GM19395 (cell line): ENCODE data around the gene MTG2.

Experiments used
- ATAC-seq: cut with Tn5 transposase; IDR thresholded peaks from one replicate; pipeline ENCODE4 v1.9.1; 2021; ENCODE audit warnings: mild to moderate bottlenecking, moderate library complexity; ENCODE audit not compliant: unreplicated experiment

MTG2 gene

DNA sequence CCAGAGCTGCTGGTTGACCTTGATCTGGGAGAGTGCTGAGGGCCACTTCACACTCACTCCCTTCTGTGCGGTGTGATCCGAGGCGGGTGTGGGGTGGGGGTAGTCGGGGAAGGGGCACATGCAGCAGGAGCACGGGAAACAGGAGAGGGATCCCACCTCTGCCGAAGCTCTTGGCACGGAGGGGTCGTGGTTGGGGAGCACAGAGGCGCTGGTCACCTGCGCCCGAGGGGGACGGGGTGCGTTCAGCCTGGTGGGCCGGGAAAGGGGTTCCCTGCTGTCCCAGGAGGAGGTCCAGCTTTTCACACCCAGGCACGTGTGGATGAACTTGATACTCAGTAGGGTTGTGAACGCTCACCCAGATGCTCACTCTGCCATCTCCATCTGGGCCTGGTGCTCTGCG lies 22.0 kb upstream of the MTG2 start:
- ATAC-seq, result no peak

DNA sequence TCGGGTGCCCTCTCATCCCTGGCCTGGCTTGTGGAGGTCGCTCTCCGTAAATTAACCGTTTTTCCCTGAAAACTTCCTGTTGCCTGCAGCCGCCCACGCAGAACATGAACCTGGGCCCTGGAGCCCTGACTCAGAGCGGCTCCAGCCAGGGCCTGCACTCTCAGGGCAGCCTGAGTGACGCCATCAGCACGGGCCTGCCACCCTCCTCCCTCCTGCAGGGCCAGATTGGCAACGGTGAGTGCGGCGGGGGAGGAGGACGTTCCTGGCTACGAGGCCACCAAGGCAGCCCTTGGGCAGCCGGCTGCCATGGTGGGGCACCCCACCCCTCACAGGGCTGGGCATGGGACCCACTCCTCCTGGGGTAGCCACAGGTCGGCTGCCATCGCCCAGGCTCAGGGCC lies 21.5 kb upstream of the MTG2 start:
- no peak for ATAC-seq

DNA sequence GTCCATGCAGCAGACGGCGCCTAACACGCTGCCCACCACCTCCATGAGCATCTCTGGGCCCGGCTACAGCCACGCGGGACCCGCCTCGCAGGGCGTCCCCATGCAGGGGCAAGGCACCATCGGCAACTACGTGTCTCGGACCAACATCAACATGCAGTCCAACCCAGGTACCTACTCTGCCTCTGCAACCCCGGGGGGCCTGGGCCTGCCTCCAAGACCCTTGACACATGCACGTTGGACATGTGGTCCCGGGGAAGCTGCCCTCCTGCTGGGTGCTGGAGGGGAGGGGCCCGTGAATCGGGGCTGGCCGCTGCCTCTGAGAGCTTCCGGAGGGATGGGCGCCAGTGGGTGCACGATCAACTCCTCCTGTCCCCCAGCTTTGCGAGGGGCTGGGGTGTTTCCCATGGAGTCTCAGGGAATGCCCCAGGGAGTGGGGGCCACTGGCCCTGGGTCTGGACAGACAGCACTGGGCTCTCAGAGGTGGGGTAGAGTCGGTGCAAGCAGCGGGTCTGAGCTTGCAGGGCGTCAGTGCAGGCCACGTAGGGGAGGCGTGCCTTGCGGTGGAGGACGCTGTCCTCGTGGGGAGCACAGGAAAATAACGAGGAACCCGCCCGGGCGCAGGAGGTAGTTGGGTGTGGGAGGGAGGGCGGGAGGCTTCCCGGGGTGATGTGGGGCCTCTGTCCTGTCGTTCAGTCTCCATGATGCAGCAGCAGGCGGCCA lies 19.9 kb upstream of the MTG2 start:
- no peak for ATAC-seq

DNA sequence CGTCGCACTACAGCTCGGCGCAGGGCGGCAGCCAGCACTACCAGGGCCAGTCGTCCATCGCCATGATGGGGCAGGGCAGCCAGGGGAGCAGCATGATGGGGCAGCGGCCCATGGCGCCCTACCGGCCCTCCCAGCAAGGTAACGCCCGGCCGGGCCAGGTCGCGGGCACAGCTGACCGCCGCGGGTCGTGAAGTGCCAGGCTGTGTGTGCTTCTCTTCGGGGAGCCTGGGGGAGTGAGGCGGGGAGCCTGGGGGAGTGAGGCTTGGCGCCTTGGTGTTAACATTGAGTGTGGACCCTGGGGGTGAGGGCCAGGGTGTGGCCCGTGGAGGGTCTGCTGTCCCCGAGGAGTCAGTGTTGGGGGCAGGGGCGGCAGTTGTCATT lies 19.4 kb upstream of the MTG2 start:
- no peak for ATAC-seq

DNA sequence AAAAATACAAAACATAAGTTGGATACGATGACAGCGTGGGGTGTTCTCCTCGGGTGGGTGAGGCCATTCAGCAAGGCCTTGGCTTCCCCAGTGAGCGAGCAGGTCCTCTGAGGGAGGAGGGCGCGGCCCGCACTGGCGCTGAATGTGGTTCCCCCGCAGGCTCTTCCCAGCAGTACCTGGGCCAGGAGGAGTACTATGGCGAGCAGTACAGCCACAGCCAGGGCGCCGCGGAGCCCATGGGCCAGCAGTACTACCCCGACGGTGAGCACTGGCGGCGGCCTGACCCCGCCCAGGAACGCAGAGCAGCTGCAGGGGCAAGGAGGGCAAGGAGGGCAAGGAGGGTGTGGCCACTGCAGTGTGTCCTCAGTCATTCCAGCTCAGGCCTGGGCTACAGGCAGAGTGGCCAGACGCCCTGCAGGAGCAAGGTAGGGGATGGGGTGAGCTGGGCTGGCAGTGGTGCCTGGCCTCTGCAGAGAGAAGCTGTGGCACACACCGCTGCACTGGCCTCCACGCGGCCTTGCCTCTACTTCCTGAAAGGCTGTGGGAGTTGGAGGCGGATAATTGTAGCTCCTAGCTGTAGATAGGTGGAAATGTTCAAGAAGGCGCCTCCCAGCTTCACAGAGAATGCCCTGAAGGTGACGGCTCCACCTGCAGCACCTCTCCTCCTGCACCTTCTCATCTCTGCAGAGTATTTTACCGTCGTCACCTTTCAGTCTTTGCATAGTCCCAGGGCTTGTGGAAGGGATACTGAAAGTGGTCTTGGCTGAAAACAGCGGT lies 18.7 kb upstream of the MTG2 start:
- no peak for ATAC-seq

DNA sequence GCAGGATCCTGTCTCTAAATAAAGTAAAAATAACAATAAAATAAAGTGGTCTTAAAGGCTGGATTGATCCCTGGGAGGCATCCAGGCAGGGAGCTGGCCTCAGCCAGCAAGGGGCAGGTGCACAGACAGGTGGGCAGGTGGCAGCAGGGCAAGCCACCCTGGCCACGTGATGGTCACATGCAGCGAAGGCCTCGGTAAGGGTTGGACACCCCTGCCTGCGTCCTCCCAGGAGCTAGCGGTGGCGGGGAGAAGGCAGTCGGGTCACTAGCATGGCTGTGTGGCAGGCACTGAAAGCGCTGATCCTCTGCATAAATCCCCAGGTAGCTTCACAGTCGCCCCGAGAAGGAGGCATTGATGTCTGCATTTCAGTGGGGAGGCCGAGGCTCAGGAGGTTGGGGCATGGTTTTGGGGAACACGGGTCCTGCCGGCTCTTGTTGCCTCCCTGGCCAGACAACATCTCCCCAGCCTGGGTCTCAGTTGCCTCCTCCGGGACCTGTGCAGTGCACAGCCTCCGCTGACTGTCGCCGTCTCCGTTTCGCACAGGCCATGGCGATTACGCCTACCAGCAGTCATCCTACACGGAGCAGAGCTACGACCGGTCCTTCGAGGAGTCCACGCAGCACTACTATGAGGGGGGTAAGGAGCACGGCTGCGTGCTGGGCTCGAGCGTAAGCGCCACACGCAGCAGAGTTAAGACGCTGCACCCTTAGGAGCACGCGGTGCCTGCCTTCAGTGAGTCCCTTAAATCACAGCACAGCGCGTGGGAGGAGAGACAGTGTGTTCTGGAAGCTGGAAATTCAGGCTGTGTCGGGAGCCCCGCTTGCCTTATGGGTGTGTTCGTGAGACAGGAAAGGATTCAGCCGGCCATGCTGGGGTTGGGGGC lies 17.7 kb upstream of the MTG2 start:
- no peak for ATAC-seq

DNA sequence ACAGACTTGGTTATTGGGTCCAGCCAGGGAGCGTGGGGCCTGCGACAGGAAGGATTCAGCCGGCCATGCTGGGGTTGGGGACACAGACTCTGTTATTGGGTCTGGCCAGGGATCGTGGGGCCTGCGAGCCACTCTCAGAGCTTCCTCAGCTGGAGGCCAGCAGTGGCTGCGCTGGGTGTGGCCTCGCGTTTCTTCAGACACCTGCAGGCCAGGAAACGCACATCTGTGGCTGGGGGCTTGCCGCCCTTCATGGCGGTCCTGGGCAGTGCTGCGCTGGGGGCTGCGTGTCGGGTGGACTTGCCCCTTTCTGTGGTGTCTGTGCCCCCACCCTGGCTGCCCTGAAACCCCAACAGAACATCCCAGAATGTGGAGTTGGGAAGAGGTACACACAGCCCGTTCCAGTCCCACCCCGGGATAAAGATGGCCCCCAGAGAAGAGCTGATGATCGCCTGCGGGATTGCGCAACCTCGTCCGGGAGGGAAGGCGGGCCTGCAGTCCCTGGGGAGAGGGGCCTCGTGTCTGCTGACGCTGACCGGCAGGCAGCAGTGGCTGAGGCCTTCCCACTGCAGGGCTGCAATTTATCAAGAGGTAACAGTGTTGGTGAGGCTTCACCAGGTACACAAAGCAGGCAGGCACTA lies 16.9 kb upstream of the MTG2 start:
- ATAC-seq, result no peak

DNA sequence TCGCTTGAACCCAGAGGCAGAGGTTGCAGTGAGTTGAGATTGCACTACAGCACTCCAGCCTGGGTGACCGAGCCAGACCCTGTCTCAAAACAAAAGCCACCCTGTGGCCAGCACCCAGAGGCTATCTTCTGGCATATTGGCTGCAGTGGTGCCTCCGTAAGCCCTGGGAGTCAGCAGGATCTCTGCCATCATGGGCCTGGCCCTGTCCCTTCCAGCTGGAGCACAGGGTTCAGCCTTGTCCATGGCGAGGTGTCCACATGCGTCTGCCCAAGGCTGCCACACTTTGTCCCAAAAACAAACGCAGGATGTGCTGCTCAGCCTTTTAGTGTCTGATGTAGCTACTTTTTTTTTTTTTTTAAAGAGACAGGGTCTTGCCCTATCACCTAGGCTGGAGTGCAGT lies 15.4 kb upstream of the MTG2 start:
- no peak for ATAC-seq

DNA sequence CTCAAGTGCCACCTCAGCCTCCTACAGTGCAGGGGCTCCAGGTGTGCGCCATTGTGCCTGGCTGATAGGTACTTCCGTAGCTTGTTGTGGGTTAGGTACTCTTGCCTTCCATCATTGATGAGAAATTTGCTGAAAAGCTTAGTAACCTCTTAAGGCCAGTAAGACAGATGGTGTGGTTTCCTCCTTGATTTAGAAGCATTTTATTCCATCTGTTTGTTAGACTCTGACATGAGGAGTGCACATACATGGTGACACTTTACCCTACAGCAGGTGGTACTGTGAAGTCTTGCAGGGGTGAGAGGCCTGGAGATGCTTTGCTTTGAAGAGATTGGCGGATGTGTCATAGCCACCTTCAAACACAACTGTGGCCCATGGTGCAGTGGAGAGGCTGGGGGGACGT lies 14.8 kb upstream of the MTG2 start:
- ATAC-seq, result no peak

DNA sequence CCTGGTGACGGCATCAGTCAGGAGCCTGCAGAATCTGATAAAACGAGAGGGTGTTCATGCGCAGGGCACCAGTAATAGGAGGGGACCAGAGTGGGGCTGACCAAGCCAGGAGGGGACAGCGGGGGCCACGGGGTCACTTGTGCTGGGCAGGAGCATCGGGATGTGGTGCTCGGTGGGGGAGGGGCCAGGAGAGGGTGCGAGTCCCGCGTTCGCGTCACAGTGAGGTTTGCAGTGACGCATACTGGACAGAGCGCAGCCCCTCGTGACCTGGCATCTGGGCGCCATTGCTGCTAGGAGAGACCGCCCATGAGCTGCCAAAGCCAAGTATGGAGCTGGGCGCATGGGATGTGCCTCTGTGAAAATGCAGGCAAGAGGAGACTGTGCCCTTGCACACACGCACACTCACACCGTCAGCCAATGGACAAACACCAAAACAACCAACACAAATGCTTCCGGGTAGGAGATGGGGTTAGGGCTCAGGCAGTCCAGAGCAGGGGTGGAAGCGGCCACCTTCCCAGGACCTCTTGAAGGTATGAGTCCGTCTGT lies 13.9 kb upstream of the MTG2 start:
- no peak for ATAC-seq

DNA sequence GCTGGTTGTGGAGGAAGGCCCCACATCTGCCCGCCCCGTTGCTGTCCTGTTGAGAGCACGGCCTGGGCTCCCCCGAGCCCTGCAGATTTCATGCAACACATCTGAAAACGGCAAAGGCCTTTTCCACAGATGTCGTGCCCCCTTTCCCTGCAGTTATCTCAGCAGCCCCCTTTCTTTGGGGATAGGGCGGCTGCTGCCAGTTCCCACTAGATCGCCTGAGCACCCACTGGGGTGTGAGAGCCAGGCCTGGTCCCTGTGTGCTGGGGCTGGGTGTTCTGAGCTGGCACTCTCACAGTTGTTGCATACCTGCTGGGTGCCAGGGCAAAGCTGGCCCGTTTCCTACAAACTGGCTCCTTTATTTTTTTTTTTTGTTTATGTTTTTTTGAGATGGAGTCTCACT lies 12.3 kb upstream of the MTG2 start:
- ATAC-seq, result no peak

DNA sequence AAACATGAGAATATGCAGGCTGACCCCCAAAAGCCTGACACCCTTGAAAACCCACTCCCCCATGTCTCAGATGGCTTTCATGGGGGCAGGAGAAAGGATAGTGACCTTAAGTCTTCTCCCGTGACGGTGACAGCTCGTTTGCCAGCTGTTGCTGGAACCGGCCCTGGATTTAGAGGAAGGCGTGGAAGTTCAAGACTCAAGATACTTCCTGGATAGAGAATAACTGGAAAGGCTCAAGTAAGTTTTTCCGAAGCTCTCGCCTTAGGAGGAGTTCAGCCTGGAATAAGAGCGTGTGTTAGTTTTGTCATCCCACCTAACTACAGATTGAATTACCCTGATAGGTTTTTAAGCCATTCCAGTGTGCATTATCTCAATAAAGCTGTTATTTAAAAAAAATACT lies 11.6 kb upstream of the MTG2 start:
- no peak for ATAC-seq

DNA sequence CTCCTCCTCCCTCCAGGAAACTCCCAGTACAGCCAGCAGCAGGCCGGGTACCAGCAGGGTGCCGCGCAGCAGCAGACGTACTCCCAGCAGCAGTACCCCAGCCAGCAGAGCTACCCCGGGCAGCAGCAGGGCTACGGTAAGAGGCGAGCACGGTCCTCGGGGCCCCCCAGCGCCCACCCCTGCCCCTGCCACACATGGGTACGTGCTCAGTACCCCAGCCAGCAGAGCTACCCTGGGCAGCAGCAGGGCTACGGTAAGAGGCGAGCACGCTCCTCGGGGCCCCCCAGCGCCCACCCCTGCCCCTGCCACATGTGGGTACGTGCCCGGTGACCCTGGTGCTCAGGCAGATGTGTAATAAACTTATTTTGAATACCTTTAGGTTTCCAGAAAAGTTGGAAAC lies 10.2 kb upstream of the MTG2 start:
- ATAC-seq, result no peak

DNA sequence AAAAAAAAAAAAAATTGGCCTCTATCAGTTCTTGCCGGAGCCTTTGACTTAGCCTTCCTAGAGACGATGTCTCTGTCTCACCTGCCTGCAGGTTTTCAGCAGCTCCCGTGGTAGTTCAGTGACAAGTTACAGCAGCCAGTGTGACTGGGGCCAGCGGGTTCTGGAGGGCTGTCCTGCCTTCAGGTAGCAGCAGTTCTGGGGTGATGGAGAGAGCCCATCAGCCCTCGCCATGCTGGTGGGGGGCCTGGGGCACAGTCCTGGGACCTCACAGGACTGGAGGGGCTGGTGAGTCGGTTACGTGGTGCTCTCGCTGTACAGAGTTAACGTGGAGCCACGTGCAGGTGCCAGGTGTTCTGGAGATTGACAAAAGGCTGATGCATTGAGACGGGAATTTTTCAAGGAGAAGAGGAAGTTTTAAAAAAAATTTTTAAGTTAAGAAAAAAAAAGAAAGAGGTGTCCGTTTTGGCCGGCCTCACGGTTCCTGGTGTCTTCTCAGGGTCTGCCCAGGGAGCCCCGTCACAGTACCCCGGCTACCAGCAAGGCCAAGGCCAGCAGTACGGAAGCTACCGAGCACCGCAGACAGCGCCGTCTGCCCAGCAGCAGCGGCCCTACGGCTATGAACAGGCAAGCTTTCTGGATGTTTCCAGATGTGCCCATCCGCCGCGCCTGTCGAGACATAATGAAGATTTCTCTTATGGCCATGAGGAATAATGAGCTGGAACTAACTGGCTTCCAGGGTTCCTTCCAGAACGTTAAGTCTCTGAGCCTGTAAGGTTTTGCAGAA lies 8.6 kb upstream of the MTG2 start:
- ATAC-seq, result no peak

DNA sequence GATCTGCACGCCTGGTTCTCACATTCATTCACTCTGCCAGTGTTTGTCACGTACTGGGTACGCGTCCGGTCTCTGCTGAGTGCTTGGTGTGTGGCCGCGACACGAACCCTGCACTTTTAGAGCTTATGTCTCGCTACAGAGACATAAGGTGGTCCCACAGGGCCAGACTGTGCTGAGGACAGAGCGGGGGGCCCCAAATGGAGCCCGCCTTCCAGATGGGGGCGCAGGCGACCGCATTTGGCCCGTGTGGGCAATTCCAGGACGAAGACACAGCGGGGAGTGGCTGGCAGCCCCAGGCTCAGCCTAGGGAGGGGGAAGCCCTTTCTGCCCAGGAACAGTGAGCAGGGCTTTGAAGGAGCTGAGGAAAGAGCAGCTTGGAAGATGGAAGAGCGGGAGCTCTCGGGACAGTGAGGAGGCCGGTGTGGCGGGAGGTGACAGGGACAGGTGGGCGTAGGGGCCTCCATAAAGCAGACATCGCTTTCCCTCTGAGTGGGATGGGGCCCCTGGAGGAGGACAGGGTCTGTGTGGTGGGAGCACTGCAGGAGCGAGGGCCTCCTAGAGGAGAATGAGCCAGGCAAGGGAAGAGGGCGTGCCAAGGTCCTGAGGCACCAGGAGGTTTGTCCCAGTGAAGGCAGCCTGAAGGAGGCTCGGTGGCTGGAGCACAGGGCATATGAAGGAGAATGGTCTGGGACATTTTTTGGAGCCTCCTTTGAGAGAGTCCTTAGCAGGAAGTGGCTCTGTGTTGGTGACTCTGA lies 7.8 kb upstream of the MTG2 start:
- no peak for ATAC-seq

DNA sequence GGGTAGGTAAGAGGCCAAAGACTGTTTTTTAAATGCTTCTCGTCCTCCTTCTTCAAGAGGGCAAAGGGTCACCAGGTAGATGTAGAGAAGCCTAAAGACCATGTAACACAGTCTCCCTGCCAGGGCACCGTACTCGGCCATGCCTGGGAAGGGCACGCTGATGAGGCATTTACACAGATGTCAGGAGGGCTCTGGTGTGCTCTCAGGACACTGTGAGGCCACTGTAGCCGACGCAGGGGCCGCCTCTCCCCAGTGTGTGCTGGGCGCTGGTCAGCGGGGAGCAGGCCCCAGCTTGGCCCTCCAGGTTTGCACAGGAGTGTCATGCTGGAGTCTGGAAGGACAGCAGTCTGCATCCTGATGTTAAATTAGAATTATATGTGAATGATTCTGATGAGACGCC lies 7.1 kb upstream of the MTG2 start:
- ATAC-seq, result no peak

DNA sequence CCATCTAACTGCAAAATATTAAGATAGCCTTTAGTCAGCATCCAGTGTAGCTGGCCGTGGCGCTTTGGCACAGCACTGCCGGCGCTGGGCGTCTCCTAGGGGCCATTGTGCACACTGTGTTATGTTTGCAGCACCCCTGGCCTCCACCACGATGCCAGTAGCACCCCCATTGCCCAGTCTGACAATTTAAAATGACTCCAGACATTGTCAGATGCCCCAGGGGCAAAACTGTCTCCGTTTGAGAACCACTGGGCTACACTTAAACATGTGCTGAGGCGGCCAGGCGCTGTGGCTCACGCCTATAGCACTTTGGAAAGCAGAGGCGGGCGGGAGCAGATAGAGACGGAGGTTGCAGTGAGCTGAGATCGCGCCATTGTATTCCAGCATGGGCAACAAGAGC lies 6.0 kb upstream of the MTG2 start:
- no peak for ATAC-seq

DNA sequence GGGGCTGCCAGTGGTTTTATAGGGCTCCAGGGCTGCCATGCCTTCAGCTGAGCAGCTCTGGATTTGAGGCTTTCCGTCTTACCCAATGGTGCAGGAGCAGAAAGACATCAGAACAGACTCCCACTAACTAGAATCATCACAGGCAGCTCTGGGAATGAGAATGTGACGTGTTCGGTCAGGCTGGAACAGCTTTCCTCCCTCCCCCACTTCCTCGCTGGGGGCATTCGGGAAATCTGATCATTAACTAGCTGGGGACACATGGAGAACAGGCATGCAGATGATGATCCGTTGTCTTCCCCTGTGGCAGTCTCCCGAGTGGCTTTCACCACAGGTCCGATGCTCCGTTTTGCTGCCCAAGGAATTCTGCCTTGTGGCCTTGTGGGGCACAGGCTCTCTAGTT lies 5.5 kb upstream of the MTG2 start:
- ATAC-seq, result no peak

DNA sequence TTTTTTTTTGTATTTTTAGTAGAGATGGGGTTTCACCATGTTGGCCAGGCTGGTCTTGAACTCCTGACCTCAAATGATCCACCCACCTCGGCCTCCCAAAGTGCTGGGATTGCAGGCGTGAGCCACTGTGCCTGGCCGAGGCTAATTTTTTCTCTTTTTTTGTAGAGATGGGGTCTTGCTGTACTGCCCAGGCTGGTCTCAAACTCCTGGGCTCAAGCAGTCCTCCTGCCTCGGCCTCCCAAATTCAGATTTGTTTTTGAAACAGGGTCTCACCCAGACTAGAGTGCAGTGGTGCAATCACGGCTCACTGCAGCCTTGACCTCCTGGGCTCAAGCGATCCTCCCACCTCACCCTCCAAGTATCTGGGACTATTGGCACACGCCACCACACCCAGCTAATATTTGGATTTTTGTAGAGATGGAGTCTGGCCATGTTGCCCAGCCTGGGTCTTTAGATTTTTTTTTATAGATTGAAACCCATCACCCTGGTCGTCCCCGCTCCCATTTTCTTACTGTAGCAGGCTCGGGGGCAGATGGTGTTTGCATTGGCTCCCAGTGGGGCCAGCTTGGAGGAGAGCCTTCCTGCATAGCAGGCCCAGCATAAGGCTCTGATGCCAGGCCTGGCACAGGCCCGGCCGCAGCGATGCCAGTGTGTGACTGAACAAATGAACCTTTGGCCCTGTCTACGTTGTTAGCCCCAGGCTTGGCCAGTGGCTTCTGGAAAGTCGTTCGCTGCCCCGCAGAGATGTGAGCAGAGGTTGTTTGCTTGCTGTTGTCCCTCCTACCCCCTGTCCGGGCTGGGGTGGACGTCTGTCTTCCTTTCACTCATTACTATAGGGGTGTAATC lies 4.3 kb upstream of the MTG2 start:
- no peak for ATAC-seq
